A549 (cell line): ENCODE measurements around the gene YKT6. TPM values are rescaled to one million over a fixed set of nuclear protein-coding genes. Genes with fewer than 3 reads are reported as not detected.

Experiments
- ATAC-seq, 2 experiments: fragments of 200-7000 bp in 1 of 2; fragments of >200 bp in 1 of 2; cut with Nextera tagmentation in 1 of 2; cut with Tn5 transposase in 1 of 2; 3 replicates each; pipeline versions ENCODE4 v1.8.0 to v1.9.1; 2018 to 2020; ENCODE audit warnings: mild to moderate bottlenecking in 1 of 2, moderate library complexity in 1 of 2
- CTCF ChIA-PET: fragments of 300-600 bp; sonication (Branson Sonifier 250); formaldehyde crosslinking; extraction: SDS; loops from one replicate; lab custom pipeline; 2021; ENCODE audit warnings: antibody characterized with exemption, inconsistent platforms; lab: Yijun Ruan, JAX
- POLR2A ChIA-PET: fragments of 350-600 bp; formaldehyde crosslinking; extraction: SDS; loops from one replicate; lab custom pipeline; 2021; ENCODE audit warnings: antibody characterized with exemption, inconsistent platforms; lab: Yijun Ruan, JAX
- DNase-seq, 2 experiments: peaks; one replicate each; pipeline versions ENCODE4 v3.0.0 to v3.0.0-alpha.2; 2011 to 2016; ENCODE audit warnings: low read depth in 1 of 2, low spot score in 1 of 2
- FAIRE-seq: peaks from 2 replicates; lab custom pipeline; 2011; peaks lifted over from hg19 to GRCh38; lab: Jason Lieb, UNC
- H3K27ac ChIP-seq, 2 experiments: fragments of >200 bp; sonication (Bioruptor Twin); formaldehyde crosslinking; 3 replicates each; pipeline ENCODE4 v1.5.1; 2016 to 2017
- H3K4me1 ChIP-seq: fragments of >200 bp; sonication (Bioruptor Twin); formaldehyde crosslinking; 3 replicates; pipeline ENCODE4 v1.6.1; 2016
- H3K4me2 ChIP-seq: fragments of >200 bp; sonication (Bioruptor Twin); formaldehyde crosslinking; 3 replicates; pipeline ENCODE4 v1.6.1; 2016
- H3K4me3 ChIP-seq: fragments of >200 bp; sonication (Bioruptor Twin); formaldehyde crosslinking; 3 replicates; pipeline ENCODE4 v1.5.1; 2016
- H3K9me3 ChIP-seq: fragments of >200 bp; sonication (Bioruptor Twin); formaldehyde crosslinking; 3 replicates; pipeline ENCODE4 v1.6.1; 2016
- CBX2 ChIP-seq: fragments of 200-600 bp; sonication (generic); IDR thresholded peaks from 2 replicates; pipeline ENCODE4 v1.6.1; 2016; ENCODE audit warnings: low read depth, mild to moderate bottlenecking, borderline replicate concordance
- CEBPB ChIP-seq, 2 experiments: fragments of >200 bp in 1 of 2; sonication (Bioruptor Twin) in 1 of 2; formaldehyde crosslinking in 1 of 2; IDR thresholded peaks; 2 replicates each; pipeline ENCODE4 v1.6.1; 2012 to 2016
- CHD2 ChIP-seq: fragments of 150-350 bp; IDR thresholded peaks from 2 replicates; pipeline ENCODE4 v1.6.1; 2014; ENCODE audit warnings: low read length; ENCODE audit not compliant: partially characterized antibody
- CHD4 ChIP-seq: fragments of 200-600 bp; sonication (generic); IDR thresholded peaks from 2 replicates; pipeline ENCODE4 v1.6.1; 2016; ENCODE audit warnings: antibody characterized with exemption, mild to moderate bottlenecking, borderline replicate concordance
- EHMT2 ChIP-seq: fragments of 200-600 bp; sonication (generic); IDR thresholded peaks from 2 replicates; pipeline ENCODE4 v1.6.1; 2016; ENCODE audit warnings: antibody characterized with exemption, low read depth, mild to moderate bottlenecking, moderate library complexity
- EP300 ChIP-seq, 2 experiments: fragments of >200 bp; sonication (Bioruptor Twin); formaldehyde crosslinking; IDR thresholded peaks; 2 replicates in 1 of 2; 3 replicates in 1 of 2; pipeline ENCODE4 v1.6.1; 2016 to 2017
- FOSB ChIP-seq: fragments of 250-450 bp; sonication (Bioruptor Pico); IDR thresholded peaks from 2 replicates; pipeline ENCODE4 v1.5.0; 2020; ENCODE audit warnings: mild to moderate bottlenecking, moderate library complexity
- FOSL2 ChIP-seq, 2 experiments: fragments of 450-650 bp in 1 of 2; fragments of >200 bp in 1 of 2; sonication (Bioruptor Twin) in 1 of 2; formaldehyde crosslinking; IDR thresholded peaks; 2 replicates each; pipeline versions ENCODE4 v1.5.0 to v1.6.1; 2016 to 2020; ENCODE audit warnings: mild to moderate bottlenecking in 1 of 2, moderate library complexity in 1 of 2
- FOXS1 ChIP-seq: fragments of 250-450 bp; sonication (Bioruptor Pico); IDR thresholded peaks from 2 replicates; pipeline ENCODE4 v1.5.0; 2020; ENCODE audit warnings: mild to moderate bottlenecking, moderate library complexity
- GATA3 ChIP-seq: IDR thresholded peaks from 2 replicates; pipeline ENCODE4 v1.6.1; 2012; ENCODE audit warnings: borderline replicate concordance
- HDAC2 ChIP-seq: fragments of 200-600 bp; sonication (generic); IDR thresholded peaks from 2 replicates; pipeline ENCODE4 v1.6.1; 2016
- HEYL ChIP-seq: fragments of 250-450 bp; sonication (Bioruptor Pico); IDR thresholded peaks from 2 replicates; pipeline ENCODE4 v1.8.0; 2021; ENCODE audit warnings: mild to moderate bottlenecking, moderate library complexity
- HOXB13 ChIP-seq: fragments of 250-450 bp; sonication (Bioruptor Pico); IDR thresholded peaks from 2 replicates; pipeline ENCODE4 v1.5.0; 2020; ENCODE audit warnings: low read depth, mild to moderate bottlenecking, moderate library complexity
- KDM5A ChIP-seq: fragments of 200-600 bp; sonication (generic); IDR thresholded peaks from 2 replicates; pipeline ENCODE4 v1.6.1; 2016; ENCODE audit warnings: antibody characterized with exemption, mild to moderate bottlenecking
- MYC ChIP-seq: IDR thresholded peaks from 2 replicates; pipeline ENCODE4 v1.6.1; 2012; ENCODE audit warnings: mild to moderate bottlenecking, inconsistent platforms, low read length, improper control_type of control experiment, borderline replicate concordance
- POLR2A ChIP-seq: IDR thresholded peaks from 2 replicates; pipeline ENCODE4 v1.6.1; 2012; ENCODE audit warnings: mild to moderate bottlenecking, low read length
- RFX5 ChIP-seq: fragments of 450-650 bp; IDR thresholded peaks from 2 replicates; pipeline ENCODE4 v1.7.1; 2014; ENCODE audit warnings: antibody characterized with exemption, mild to moderate bottlenecking, moderate library complexity
- TFCP2L1 ChIP-seq: fragments of 250-450 bp; sonication (Bioruptor Pico); IDR thresholded peaks from 2 replicates; pipeline ENCODE4 v1.5.0; 2021; ENCODE audit warnings: mild to moderate bottlenecking
- TP53 ChIP-seq: fragments of 250-450 bp; sonication (Bioruptor Pico); IDR thresholded peaks from 2 replicates; pipeline ENCODE4 v1.5.0; 2021; ENCODE audit warnings: mild to moderate bottlenecking, moderate library complexity
- ZFP36 ChIP-seq: fragments of 450-650 bp; IDR thresholded peaks from 2 replicates; pipeline ENCODE4 v1.6.1; 2014; ENCODE audit warnings: borderline replicate concordance; ENCODE audit not compliant: partially characterized antibody
- WGBS: methylation state at CpG from one replicate; pipeline ENCODE4 v1.1.6; 2017; ENCODE audit errors: missing lambda C conversion rate; 5-methylcytosine and 5-hydroxymethylcytosine counted together
- polyA plus RNA-seq, 4 experiments: library from polyadenylated mRNA; depleted of rRNA in 3 of 4; stranded (reverse); fragments of >200 nt; fragmentation: RNase III in 1 of 4; extraction: RNeasy Plus Mini Kit Qiagen cat#74134 plus additional on column Dnase treatment in 1 of 4; gene quantifications; 2 replicates in 3 of 4; 3 replicates in 1 of 4; pipeline ENCODE4 v1.2.3, GENCODE V29; 2011 to 2017
- TF ChIP-seq, protein P1 (sequence below): fragments of >200 bp; sonication (Bioruptor Twin); formaldehyde crosslinking; IDR thresholded peaks from 3 replicates; pipeline ENCODE4 v1.6.1; 2016
- TF ChIP-seq, protein P2 (sequence below): fragments of >200 bp; sonication (Bioruptor Twin); formaldehyde crosslinking; IDR thresholded peaks from 3 replicates; pipeline ENCODE4 v1.5.1; 2016
- TF ChIP-seq, protein P3 (sequence below): IDR thresholded peaks from 2 replicates; pipeline ENCODE4 v1.6.1; 2012
- TF ChIP-seq, protein P4 (sequence below): fragments of 200-600 bp; sonication (generic); IDR thresholded peaks from 2 replicates; pipeline ENCODE4 v1.6.1; 2016; ENCODE audit warnings: antibody characterized with exemption, mild to moderate bottlenecking, moderate library complexity
- TF ChIP-seq, protein P5 (sequence below): fragments of >200 bp; sonication (Bioruptor Twin); formaldehyde crosslinking; IDR thresholded peaks from 2 replicates; pipeline ENCODE4 v1.6.1; 2016

YKT6 gene
- polyA plus RNA-seq, 2 of the 4 experiments (the other 2 are of a cell fraction): 113 to 130 TPM

DNA sequence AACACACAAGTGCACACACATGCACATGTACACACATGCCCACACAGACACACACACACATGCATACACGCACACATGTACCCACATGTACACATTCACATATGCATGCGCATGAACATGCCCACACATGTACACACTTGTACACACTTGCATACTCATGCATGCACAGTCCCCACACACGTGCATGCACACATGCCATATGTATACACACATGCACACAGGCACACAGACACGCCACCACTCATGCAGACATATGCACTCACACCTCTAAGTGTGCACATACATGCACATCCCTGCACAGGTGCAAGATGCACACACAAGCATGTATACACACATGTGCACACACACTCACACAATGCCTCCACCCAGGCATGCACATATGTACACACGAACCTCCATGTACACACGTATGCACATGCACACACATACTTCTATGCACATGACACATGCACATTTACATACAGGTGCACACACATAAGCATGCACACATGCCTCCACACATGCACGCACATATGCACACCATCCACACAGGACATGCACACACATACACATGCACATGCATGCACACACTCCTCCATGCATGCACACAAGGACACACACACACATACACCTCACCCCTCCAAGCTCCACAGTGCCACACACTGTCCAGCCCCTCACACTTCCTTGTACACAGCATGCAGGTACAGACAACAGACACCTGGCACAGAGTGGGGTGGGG, 45.8 kb downstream of the YKT6 start:
- H3K27ac ChIP-seq: no peak overlapping the region
- ChIA-PET POLR2A (no interaction called here), CTCF (no interaction called here)
- WGBS: 69% methylated on average over 7 of the region's 7 CpGs
- DNase-seq: no peak
- H3K4me2 ChIP-seq: no peak overlapping the region
- no peak for ATAC-seq
- TF ChIP-seq, protein P1, sequence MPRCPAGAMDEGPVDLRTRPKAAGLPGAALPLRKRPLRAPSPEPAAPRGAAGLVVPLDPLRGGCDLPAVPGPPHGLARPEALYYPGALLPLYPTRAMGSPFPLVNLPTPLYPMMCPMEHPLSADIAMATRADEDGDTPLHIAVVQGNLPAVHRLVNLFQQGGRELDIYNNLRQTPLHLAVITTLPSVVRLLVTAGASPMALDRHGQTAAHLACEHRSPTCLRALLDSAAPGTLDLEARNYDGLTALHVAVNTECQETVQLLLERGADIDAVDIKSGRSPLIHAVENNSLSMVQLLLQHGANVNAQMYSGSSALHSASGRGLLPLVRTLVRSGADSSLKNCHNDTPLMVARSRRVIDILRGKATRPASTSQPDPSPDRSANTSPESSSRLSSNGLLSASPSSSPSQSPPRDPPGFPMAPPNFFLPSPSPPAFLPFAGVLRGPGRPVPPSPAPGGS: no peak
- TF ChIP-seq GATA3 (no peak), MYC (no peak), FOSB (CRISPR knock-in tag) (no peak), POLR2A (no peak), ZFP36 (no peak), EHMT2 (no peak), FOXS1 (CRISPR knock-in tag) (no peak), CHD4 (no peak), TFCP2L1 (CRISPR knock-in tag) (no peak), TP53 (CRISPR knock-in tag) (no peak)
- TF ChIP-seq, protein P2, sequence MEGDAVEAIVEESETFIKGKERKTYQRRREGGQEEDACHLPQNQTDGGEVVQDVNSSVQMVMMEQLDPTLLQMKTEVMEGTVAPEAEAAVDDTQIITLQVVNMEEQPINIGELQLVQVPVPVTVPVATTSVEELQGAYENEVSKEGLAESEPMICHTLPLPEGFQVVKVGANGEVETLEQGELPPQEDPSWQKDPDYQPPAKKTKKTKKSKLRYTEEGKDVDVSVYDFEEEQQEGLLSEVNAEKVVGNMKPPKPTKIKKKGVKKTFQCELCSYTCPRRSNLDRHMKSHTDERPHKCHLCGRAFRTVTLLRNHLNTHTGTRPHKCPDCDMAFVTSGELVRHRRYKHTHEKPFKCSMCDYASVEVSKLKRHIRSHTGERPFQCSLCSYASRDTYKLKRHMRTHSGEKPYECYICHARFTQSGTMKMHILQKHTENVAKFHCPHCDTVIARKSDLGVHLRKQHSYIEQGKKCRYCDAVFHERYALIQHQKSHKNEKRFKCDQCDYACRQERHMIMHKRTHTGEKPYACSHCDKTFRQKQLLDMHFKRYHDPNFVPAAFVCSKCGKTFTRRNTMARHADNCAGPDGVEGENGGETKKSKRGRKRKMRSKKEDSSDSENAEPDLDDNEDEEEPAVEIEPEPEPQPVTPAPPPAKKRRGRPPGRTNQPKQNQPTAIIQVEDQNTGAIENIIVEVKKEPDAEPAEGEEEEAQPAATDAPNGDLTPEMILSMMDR: no peak
- TF ChIP-seq, protein P3, sequence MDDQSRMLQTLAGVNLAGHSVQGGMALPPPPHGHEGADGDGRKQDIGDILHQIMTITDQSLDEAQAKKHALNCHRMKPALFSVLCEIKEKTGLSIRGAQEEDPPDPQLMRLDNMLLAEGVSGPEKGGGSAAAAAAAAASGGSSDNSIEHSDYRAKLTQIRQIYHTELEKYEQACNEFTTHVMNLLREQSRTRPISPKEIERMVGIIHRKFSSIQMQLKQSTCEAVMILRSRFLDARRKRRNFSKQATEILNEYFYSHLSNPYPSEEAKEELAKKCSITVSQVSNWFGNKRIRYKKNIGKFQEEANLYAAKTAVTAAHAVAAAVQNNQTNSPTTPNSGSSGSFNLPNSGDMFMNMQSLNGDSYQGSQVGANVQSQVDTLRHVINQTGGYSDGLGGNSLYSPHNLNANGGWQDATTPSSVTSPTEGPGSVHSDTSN: no peak
- H3K9me3 ChIP-seq: no peaks in the 10 kb centered on the region
- FAIRE-seq: no peak
- H3K4me1 ChIP-seq: no peaks in the 10 kb centered on the region
- no peak overlapping the region for H3K4me3 ChIP-seq

DNA sequence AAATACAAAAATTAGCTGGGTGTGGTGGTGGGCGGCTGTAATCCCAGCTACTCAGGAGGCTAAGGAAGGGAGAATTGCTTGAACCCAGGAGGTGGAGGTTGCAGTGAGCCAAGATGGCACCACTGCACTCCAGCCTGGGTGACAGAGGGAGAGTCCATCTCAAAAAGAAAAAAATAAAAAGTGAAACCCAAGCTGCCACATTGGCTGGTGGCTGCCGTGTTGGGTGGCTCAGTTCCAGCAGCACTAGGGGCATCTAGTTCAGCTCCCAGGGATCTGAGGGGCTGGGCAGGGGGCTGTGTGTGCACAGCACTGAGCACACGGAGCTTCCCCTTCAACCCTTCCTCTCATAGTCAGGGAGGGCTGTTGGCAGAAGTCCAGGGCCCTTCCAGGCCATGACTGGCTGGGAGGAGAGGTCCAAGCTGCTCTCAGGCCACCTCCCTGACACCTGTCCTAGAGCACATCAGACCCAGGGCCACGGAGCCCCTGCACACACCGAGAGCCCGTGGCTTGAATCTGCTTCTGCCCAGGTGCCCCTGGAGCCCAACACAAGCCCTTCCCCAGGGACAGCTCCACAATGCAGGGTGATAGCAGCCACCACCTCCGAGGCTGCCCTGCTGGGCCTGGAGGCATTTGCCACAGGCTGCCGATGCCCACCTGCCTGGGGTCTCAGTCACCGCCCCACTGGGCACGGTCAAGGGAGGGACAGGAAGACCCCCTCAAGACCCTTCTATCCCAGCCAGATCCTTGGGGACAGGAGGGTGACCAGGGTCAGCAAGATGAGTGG, 47.3 kb downstream of the YKT6 start:
- H3K4me3 ChIP-seq: no peak overlapping the region
- POLR2A ChIA-PET: no interaction called here
- H3K9me3 ChIP-seq: no peaks in the 10 kb centered on the region
- no peak overlapping the region for H3K4me2 ChIP-seq
- FAIRE-seq: no peak
- no peaks in the 10 kb centered on the region for H3K4me1 ChIP-seq
- DNase-seq: no peak
- TF ChIP-seq, protein P2: no peak
- TF ChIP-seq GATA3: no peak
- TF ChIP-seq HOXB13 (CRISPR knock-in tag): no peak
- TF ChIP-seq CHD2: no peak
- TF ChIP-seq, protein P4, sequence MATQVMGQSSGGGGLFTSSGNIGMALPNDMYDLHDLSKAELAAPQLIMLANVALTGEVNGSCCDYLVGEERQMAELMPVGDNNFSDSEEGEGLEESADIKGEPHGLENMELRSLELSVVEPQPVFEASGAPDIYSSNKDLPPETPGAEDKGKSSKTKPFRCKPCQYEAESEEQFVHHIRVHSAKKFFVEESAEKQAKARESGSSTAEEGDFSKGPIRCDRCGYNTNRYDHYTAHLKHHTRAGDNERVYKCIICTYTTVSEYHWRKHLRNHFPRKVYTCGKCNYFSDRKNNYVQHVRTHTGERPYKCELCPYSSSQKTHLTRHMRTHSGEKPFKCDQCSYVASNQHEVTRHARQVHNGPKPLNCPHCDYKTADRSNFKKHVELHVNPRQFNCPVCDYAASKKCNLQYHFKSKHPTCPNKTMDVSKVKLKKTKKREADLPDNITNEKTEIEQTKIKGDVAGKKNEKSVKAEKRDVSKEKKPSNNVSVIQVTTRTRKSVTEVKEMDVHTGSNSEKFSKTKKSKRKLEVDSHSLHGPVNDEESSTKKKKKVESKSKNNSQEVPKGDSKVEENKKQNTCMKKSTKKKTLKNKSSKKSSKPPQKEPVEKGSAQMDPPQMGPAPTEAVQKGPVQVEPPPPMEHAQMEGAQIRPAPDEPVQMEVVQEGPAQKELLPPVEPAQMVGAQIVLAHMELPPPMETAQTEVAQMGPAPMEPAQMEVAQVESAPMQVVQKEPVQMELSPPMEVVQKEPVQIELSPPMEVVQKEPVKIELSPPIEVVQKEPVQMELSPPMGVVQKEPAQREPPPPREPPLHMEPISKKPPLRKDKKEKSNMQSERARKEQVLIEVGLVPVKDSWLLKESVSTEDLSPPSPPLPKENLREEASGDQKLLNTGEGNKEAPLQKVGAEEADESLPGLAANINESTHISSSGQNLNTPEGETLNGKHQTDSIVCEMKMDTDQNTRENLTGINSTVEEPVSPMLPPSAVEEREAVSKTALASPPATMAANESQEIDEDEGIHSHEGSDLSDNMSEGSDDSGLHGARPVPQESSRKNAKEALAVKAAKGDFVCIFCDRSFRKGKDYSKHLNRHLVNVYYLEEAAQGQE: no peak
- TF ChIP-seq EP300 (IDR thresholded peaks at IDR 0.05): no peak
- TF ChIP-seq RFX5: no peak
- TF ChIP-seq CEBPB (IDR thresholded peaks at IDR 0.05): no peak
- no peak for TF ChIP-seq FOSB (CRISPR knock-in tag)
- TF ChIP-seq, protein P5, sequence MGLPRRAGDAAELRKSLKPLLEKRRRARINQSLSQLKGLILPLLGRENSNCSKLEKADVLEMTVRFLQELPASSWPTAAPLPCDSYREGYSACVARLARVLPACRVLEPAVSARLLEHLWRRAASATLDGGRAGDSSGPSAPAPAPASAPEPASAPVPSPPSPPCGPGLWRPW: no peak
- TF ChIP-seq KDM5A: no peak
- TF ChIP-seq FOSL2 (IDR thresholded peaks at IDR 0.05): no peak
- TF ChIP-seq FOSL2 (CRISPR knock-in tag; IDR thresholded peaks at IDR 0.05): no peak
- no peak for TF ChIP-seq HDAC2
- TF ChIP-seq ZFP36: no peak
- TF ChIP-seq HEYL (CRISPR knock-in tag): no peak
- no peak for TF ChIP-seq CBX2
- TF ChIP-seq, all 56 proteins: peak for 0
- CTCF ChIA-PET: no interaction called here
- H3K27ac ChIP-seq: no peak overlapping the region
- no peak for ATAC-seq
- WGBS: 41% methylated on average over 5 of the region's 10 CpGs
